GM13976 (cell line): Measurements from ENCODE around the gene ZNF512.
"Not testable (repeated sequence)": the region's sequence is repeated elsewhere in the genome, so short reads cannot be mapped to it uniquely, and the experiment has no call there.

Experiments
- DNase-seq: peaks from one replicate; pipeline ENCODE4 v3.0.0; 2012; ENCODE audit warnings: low spot score
- in situ Hi-C: fragments of 300-500 bp; cut with MboI; formaldehyde crosslinking; loops from one replicate; pipeline ENCODE4 v1.12.0; 2022; ENCODE audit warnings: low sequenced_read_pairs, mixed read lengths, inconsistent platforms; ENCODE audit not compliant: unreplicated experiment
- TF ChIP-seq, protein P1 (sequence below): IDR thresholded peaks from 2 replicates; pipeline ENCODE4 v1.5.1; 2012; ENCODE audit warnings: borderline replicate concordance, mild to moderate bottlenecking; ENCODE audit not compliant: insufficient read depth; ENCODE audit errors: extremely low read depth, missing control alignments, control extremely low read depth

The ZNF512 gene

DNA sequence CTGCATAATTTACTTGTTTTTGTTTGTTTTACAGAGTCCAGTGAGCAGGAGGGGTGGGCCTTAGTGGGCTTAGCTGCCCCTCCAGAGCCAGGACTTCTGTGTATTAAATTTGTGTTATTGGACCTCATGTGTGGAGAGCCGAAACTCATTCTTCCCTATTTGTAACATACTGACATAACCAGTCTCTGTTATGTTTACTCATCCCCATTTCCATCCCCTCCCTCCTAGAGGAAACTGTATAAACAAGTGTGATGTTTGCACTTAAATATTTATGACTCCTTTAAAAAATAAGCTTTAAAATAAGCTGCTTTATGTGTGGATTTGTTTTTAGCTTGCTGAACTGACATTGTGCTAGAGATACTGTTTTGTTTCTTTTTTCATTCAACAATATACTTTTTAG is 13.8 kb downstream of the ZNF512 start:
- no peak for DNase-seq
- TF ChIP-seq, protein P1, sequence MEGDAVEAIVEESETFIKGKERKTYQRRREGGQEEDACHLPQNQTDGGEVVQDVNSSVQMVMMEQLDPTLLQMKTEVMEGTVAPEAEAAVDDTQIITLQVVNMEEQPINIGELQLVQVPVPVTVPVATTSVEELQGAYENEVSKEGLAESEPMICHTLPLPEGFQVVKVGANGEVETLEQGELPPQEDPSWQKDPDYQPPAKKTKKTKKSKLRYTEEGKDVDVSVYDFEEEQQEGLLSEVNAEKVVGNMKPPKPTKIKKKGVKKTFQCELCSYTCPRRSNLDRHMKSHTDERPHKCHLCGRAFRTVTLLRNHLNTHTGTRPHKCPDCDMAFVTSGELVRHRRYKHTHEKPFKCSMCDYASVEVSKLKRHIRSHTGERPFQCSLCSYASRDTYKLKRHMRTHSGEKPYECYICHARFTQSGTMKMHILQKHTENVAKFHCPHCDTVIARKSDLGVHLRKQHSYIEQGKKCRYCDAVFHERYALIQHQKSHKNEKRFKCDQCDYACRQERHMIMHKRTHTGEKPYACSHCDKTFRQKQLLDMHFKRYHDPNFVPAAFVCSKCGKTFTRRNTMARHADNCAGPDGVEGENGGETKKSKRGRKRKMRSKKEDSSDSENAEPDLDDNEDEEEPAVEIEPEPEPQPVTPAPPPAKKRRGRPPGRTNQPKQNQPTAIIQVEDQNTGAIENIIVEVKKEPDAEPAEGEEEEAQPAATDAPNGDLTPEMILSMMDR, result no peak
- in situ Hi-C loops, result no loop called here

DNA sequence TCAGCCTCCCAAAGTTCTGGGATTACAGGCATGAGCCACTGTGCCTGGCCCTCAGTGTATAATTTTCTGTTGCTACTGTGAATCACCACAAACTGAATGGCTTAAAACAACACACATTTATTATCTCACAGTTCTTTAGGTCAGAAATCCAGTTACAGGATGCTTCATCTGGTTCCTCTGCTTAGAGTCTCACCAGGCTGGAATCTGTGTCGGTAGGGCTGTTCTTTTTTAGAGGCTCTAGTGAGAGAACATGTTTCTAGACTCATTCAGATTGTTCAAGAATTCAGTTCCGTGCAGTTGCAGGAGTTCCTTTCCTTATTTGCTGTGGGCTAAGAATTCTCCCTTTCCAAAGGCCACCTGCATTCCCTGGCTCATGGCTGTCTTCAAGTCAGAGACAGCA is 23.8 kb downstream of the ZNF512 start:
- in situ Hi-C loops, result no loop called here
- TF ChIP-seq, protein P1, result no peak
- DNase-seq, result no peak

DNA sequence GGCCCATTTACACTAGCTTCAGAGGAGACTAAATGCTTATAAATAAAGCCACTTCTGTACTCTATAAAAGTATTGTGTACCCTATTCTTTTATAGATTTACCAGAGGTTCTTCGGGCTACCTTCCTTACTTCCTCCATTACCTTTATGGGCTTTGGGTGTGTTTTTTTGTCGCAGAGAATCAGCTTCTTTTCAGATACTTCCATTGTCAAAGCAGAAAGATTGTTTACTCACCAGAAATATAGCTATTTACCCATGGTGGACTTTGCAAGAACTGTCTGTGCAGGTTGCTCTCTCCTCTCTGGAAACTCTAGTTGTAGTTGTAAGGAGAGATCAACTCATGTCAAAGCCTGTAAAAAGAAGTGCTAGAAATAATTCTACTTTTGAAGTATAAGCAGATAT is 31.1 kb downstream of the ZNF512 start:
- no peak for DNase-seq
- in situ Hi-C loops, result no loop called here
- TF ChIP-seq, protein P1, result no peak

DNA sequence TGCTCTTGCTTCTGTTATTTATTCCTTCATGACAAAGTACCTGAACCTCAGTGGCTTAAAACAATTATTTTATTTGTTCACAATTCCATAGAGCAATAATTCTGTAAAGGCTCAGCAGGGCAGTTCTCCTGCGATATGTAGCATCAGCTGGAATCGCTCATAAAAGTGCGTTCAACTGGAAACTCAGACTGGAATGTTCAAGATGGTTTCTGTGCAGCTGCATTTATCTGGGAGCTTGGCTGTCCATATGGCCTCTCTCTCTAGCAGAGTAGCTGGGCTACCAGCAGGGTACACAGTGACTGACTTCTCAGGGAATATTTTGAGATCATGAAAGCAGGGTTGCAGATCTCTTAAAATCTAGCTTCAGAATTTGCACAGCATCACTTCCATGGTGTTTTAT is 32.5 kb downstream of the ZNF512 start:
- in situ Hi-C loops, result no loop called here
- DNase-seq, result no peak
- TF ChIP-seq, protein P1, result no peak

DNA sequence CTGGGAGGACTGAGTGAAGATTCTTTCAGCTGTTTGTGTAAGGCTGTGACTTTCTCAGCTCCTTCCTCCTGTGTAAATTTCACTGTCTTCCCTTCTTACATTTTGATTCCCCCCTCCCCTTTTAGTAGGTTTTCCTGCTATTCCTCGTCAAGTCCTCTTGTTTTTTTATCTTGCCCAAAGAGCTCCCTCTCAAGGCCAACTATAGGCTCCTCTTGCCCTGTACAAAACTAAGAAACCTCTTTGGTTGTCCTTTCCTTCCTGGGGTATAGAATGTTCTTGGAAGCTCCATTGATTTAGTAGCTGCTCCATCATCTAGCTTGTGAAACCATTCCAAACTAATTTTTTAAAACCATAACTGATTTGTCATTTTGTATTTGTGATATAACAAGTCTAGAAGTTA is 38.7 kb downstream of the ZNF512 start:
- DNase-seq, result no peak
- in situ Hi-C loops, result no loop called here
- TF ChIP-seq, protein P1, result no peak

DNA sequence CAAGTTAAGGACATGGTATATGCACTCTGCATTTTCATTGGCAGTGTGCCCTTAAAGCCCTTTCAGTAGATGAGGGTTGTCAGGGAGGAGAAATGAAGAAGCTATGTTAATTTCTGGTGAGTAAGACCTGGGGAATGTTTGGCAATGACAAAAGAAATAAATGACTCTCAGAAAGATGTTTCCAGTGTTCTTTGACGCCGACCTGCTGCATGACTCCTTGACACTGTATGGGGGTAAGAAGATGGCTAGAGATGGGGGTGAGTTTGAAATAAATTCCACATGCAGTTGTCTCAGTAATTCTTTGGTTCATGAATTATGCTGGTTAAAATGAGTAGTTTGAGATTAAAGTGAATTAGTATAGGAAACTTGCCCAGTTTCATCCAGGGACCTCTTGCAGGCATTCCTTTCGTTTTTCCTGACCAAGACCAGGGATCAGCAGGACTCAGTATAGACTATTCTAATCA is 40.1 kb downstream of the ZNF512 start:
- DNase-seq, result no peak
- in situ Hi-C loops, result no loop called here
- TF ChIP-seq, protein P1, result no peak

DNA sequence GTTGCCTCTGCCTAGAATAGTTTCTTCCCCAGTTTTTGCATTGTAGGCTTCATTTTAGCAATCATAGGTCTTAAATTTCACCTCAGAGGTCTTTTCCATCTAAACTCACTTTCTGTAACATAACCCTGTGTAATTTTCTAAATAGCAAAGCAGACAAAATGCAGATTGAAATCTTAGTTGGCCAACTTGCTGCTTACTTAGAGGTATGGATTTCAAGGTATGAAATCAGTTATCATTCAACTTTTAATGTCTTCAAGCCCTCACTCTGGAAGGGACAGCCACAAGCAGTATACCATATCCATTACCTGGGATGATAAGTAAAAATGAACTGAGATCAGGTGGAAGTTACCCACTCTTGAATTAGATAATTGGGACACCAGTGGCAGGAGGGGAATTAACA is 42.1 kb downstream of the ZNF512 start:
- TF ChIP-seq, protein P1, result no peak
- in situ Hi-C loops, result no loop called here
- DNase-seq, result no peak

DNA sequence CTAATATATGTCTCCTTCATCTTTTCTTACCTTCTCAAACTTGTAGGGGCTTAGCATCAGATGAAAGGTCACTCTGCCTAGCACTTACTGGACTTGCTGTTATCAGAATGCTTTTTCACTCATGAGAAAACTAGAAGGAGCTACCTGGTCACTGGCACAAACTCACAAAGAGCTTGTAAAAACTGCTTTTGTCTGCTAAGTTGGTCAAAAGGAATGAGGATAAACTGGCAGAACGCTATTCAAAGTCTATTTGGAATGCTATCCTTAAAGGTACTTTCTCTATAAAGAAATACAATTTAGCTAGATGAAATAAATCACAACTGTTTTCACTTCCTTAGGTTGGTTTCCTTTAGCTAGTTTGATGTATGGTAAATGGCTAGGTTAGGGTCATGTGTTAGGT is 43.5 kb downstream of the ZNF512 start:
- in situ Hi-C loops, DNase-seq: not testable (repeated sequence)

DNA sequence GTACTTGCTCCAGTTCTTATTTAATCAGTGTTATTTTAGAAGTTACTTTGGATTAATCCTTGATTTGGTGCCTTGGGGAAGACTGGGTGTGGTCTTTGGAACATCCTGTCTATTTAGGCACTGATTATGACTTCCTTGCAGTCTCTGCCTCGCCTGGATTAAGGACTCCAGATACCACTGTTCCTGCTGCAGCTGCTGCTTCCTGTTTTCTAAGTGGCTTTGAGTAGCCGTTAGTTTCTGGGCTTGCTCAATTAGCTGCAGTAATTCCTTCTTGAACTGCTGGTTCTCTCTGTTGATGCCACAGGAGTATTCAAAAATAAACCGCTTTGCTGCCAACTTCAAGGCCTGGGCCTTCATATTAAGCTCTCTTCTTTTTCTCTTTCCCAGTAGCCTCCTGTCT is 44.1 kb downstream of the ZNF512 start:
- in situ Hi-C loops, DNase-seq: not testable (repeated sequence)
